CD4-positive, alpha-beta T cell treated with Interferon alpha-2 for 1 hour (primary cell): ENCODE data around the gene CRB3.
"Not testable (repeated sequence)": the region's sequence is repeated elsewhere in the genome, so short reads cannot be mapped to it uniquely, and the experiment has no call there.

Source experiments
- DNase-seq, 2 donors: peaks; one replicate each; pipeline ENCODE4 v3.0.0-alpha.2; 2020 to 2022

Gene CRB3

GRCh38 chr19:6495947-6496346, 31.9 kb downstream of the CRB3 start:
- no peak for DNase-seq

GRCh38 chr19:6498294-6499036, 34.4 kb downstream of the CRB3 start:
- DNase-seq = peak in 1 of 2 donors; percentile 21

GRCh38 chr19:6499052-6499790, 35.1 kb downstream of the CRB3 start:
- DNase-seq = no peak

GRCh38 chr19:6500837-6501739, 37.0 kb downstream of the CRB3 start:
- DNase-seq = no peak

- DNase-seq = peak; percentile 4 to 55
Observed at GRCh38 chr19:6501740-6502648, 37.9 kb downstream of the CRB3 start, which contains the start of gene TUBB4A. Gene TUBB4A, minus strand, starts transcription at chr19:6502309. Its CDS starts 97 bp downstream, at chr19:6502212.

GRCh38 chr19:6503407-6504201, 39.5 kb downstream of the CRB3 start:
- DNase-seq = no peak

GRCh38 chr19:6508028-6508771, 44.1 kb downstream of the CRB3 start:
- DNase-seq = not testable (repeated sequence)

GRCh38 chr19:6509118-6509971, 45.3 kb downstream of the CRB3 start:
- DNase-seq = no peak

GRCh38 chr19:6510618-6511017, 46.5 kb downstream of the CRB3 start:
- DNase-seq = no peak

GRCh38 chr19:6514089-6514488, 50.0 kb downstream of the CRB3 start:
- no peak for DNase-seq

- no peak for DNase-seq
Observed at GRCh38 chr19:6514926-6515544, 51.0 kb downstream of the CRB3 start.

GRCh38 chr19:6516018-6516658, 52.1 kb downstream of the CRB3 start:
- peak; percentile 80 to 84 for DNase-seq
